Measurements from ENCODE around the gene TM4SF18. TPM values are rescaled to one million over a fixed set of nuclear protein-coding genes. Genes with fewer than 3 reads are reported as not detected.

Gene TM4SF18
- total RNA-seq, 1 donor from 2014 or later: not detected

DNA sequence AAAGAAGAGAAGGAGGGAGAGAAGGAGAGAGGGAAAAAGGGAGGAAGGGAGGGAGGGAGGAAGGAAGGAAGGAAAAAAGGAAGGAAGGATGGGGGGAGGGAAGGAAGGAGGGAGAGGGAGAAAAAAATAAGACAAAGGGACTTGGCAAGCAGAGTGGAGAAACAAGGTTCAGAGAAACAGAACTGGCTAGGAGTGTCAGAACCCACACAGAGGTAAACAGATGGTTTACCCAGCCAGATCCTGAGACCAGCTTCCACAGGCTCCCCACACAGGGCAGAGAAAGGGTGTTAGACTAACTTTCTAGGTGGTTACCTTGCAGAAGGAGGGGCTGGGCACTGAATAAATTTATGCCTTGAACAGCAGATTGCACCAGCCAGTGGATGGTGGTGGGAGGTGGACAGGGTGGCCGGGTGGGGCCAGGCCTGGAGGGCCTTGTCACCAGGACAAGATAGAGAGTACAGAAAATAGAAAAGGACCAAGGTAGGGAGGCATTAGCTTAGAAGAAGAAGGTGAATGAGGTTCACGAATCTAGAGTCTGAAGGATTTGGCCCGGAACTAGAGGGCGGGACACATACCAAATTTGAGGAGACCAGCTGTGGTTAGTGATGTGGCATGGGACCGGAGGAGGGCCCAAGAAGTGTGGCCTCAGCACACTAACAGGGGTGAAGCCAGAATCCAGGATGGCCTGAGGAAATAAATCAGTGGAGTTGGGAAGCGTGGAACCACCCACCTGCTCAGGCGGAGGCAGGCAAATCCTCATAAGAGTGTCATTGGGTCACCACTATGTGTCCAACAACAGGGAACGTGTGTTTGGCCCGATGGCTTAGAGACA, 45.3 kb upstream of the TM4SF18 start:
- no peak for DNase-seq (ENCODE audit: low read depth, low spot score)
- Mint-ChIP-seq H3K4me1 (peaks cover 5% of the 10 kb centered on the region), H3K27ac (ENCODE audit: unreplicated experiment) (no peak overlapping the region), H3K27me3 (ENCODE audit: low read depth) (peaks cover 6% of the 10 kb centered on the region), H3K4me3 (no peak overlapping the region), H3K36me3 (ENCODE audit: low read depth) (peaks cover 8% of the 10 kb centered on the region), H3K9me3 (peaks cover 7% of the 10 kb centered on the region)
- TF ChIP-seq, protein P1, sequence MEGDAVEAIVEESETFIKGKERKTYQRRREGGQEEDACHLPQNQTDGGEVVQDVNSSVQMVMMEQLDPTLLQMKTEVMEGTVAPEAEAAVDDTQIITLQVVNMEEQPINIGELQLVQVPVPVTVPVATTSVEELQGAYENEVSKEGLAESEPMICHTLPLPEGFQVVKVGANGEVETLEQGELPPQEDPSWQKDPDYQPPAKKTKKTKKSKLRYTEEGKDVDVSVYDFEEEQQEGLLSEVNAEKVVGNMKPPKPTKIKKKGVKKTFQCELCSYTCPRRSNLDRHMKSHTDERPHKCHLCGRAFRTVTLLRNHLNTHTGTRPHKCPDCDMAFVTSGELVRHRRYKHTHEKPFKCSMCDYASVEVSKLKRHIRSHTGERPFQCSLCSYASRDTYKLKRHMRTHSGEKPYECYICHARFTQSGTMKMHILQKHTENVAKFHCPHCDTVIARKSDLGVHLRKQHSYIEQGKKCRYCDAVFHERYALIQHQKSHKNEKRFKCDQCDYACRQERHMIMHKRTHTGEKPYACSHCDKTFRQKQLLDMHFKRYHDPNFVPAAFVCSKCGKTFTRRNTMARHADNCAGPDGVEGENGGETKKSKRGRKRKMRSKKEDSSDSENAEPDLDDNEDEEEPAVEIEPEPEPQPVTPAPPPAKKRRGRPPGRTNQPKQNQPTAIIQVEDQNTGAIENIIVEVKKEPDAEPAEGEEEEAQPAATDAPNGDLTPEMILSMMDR (conservative IDR thresholded peaks at IDR 0.05): no peak

DNA sequence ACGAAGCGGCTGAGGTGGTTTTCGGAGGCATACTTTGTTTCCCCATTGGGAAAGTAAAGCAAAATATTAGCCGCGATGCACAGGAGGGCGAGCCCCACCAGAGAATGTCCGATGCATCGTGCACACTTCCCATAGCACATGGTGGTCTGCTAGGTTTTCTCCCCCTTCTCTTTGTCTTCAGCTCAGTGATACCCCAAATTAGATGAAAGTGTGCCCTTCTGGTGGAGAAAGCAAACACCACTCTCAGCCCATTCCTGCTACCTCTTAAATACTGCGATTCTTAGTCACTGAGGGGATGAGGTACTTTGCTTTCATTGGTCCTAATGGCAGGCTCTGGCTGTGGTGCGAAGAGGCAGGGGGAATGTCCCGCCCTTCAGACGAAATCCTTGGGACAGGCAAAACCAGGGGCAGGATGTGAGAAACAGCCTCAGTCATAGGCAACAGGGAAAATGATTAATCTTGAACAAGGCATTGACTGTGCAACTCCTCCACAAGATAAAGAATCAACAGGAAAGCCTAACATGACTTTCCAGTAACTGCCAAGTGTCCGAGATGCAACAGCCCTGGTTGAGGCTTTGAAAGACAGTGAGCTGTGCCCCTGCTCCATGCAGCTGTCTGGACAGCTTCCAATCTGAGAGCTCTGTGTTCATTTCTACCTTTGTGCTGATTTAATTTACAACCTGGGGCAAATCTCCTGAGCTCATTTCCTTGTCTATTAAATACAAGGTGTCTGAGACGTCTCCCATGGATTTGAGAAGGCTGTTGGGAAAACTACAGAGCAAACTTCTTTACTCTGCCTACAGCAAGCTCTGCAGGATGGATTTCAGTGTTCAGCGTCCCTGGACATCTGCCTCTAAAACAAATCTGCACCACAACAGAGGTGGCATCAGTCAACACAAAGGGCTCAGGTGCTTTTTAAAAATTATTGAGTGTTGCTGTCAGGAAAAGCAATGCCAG, 44.2 kb upstream of the TM4SF18 start, which contains the start of gene TM4SF1:
TSS of gene TM4SF1 (minus strand) at position 242 of the 957 bp plus-strand sequence. CDS start at position 140, 102 bp downstream.
- no peak within 1 kb of the TSS for H3K4me3 Mint-ChIP-seq
- H3K9me3 Mint-ChIP-seq: peaks cover 7% of the 10 kb centered on the region
- no peak for DNase-seq (ENCODE audit: low read depth, low spot score)
- peaks cover 5% of the 10 kb centered on the region for H3K4me1 Mint-ChIP-seq
- peak within 1 kb of the TSS; percentile 50 for H3K27ac Mint-ChIP-seq (ENCODE audit: unreplicated experiment)
- H3K36me3 Mint-ChIP-seq (ENCODE audit: low read depth): peaks cover 8% of the 10 kb centered on the region
- peaks cover 6% of the 10 kb centered on the region for H3K27me3 Mint-ChIP-seq (ENCODE audit: low read depth)
- TF ChIP-seq, protein P1 (conservative IDR thresholded peaks at IDR 0.05): no peak

DNA sequence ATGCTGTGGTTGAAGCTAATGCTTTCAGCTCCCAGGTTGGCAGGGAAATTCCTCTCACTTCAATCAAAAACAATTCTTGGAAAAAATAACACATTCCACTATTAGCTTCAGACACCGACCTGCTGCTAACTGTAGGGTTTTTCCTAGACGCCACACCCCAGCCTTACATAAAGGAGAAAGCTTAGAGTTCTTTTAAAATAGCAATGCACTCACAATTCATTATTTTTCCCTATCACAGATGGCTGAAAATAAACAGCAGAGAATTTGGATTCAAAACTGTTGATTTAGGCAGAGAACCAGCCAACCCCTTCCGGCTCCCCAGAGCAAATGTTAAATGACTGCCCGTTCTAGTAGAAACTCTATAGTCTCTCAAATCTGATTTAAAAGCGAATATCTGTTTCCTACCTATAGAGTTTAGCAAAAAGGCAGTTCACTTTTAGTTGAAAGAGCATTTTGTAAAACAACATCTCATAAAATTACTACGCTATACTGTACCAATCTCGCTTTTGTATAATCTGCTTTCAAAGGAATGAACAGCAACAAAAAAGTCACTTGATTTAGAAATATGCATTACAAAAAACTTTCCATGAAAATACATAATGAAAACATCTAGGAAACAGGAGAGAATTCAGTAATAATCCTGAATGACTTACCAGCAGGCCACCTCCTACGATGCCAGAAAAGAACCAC, 43.4 kb upstream of the TM4SF18 start:
- TF ChIP-seq, protein P1 (conservative IDR thresholded peaks at IDR 0.05): no peak
- Mint-ChIP-seq H3K9me3 (peaks cover 6% of the 10 kb centered on the region), H3K36me3 (ENCODE audit: low read depth) (peaks cover 8% of the 10 kb centered on the region), H3K4me3 (no peak overlapping the region), H3K4me1 (peaks cover 5% of the 10 kb centered on the region), H3K27ac (ENCODE audit: unreplicated experiment) (no peak overlapping the region), H3K27me3 (ENCODE audit: low read depth) (peaks cover 6% of the 10 kb centered on the region)
- DNase-seq (ENCODE audit: low read depth, low spot score): no peak

DNA sequence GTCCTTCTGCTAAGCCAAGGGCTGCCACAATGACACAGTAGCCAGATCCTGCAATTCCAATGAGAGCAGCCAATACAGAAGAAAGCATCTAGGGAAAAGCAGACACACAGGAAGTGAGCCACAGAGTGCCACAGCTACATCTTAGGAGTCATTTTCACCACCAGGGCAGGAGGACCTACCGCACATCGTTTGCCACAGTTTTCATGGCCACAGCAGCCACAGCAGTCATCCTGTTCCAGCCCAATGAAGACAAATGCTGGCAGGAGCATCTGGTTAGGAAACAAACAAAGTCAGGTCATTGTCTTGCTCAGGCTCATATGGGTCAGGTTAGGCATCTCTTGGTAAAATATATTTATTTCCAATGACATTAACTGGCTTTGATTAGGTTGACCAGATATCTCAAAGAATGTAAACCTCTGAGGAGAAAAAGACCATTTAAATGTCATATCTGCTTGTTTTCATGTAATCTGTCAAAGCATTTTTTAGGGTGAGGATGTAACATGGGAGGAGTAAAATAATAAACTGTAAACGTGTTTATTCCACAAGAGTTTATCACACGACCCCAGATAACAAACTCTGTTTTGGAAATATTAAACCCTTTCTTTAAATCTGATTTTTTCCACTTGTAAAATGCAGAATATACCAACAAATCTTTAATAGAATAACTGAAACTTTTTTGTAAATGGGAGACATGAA, 42.2 kb upstream of the TM4SF18 start:
- peaks cover 6% of the 10 kb centered on the region for H3K27me3 Mint-ChIP-seq (ENCODE audit: low read depth)
- TF ChIP-seq, protein P1 (conservative IDR thresholded peaks at IDR 0.05): no peak
- DNase-seq (ENCODE audit: low read depth, low spot score): no peak
- H3K4me3 Mint-ChIP-seq: no peak overlapping the region
- H3K36me3 Mint-ChIP-seq (ENCODE audit: low read depth): peaks cover 3% of the 10 kb centered on the region
- H3K9me3 Mint-ChIP-seq: no peaks in the 10 kb centered on the region
- H3K27ac Mint-ChIP-seq (ENCODE audit: unreplicated experiment): no peak overlapping the region
- peaks cover under 1% of the 10 kb centered on the region for H3K4me1 Mint-ChIP-seq

Measured in neural crest cell (in vitro differentiated cells).